ENCODE measurements around the gene KCNB1.

- no peak for TF ChIP-seq CTCF (IDR thresholded peaks at IDR 0.05)
- no peak for TF ChIP-seq EP300 (IDR thresholded peaks at IDR 0.05; ENCODE audit: low read depth)
- TF ChIP-seq POLR2A (IDR thresholded peaks at IDR 0.05) = no peak
- TF ChIP-seq POLR2AphosphoS5 (IDR thresholded peaks at IDR 0.05) = no peak
These were observed 19.8 kb downstream of the KCNB1 start for GRCh38 chr20:49462626-49463025.

Measured in transverse colon (tissue), 4 donors.